Gastrocnemius medialis (tissue), 4 donors: ENCODE results near the gene PCDHA3. TPM values are rescaled to one million over a fixed set of nuclear protein-coding genes. Genes with fewer than 3 reads are reported as not detected.
"Not testable (repeated sequence)": the region's sequence is repeated elsewhere in the genome, so short reads cannot be mapped to it uniquely, and the experiment has no call there.

Source experiments
- ATAC-seq, 2 donors: fragments of 150-250 bp; one replicate each; pipeline ENCODE4 v1.9.1; 2016
- DNase-seq, 2 donors: peaks; one replicate each; pipeline ENCODE4 v3.0.0-alpha.2; 2019
- H3K27ac ChIP-seq, 4 donors: fragments of 200-600 bp; sonication (generic); 1 replicate in 1 of 4; 2 replicates in 3 of 4; pipeline ENCODE4 v1.5.1; 2016 to 2018; ENCODE audit warnings: mild to moderate bottlenecking in 2 of 4, moderate library complexity in 1 of 4
- H3K27me3 ChIP-seq, 3 donors: fragments of 200-600 bp; sonication (generic) in 2 of 3; 1 replicate in 1 of 3; 2 replicates in 2 of 3; pipeline versions ENCODE4 v1.5.1 to v1.6.0; 2016 to 2019; ENCODE audit warnings: mild to moderate bottlenecking in 1 of 3, moderate library complexity in 1 of 3
- H3K36me3 ChIP-seq, 2 donors: fragments of 200-600 bp; sonication (generic) in 1 of 2; one replicate each; pipeline ENCODE4 v1.5.1; 2017 to 2018
- H3K4me1 ChIP-seq, 2 donors: fragments of 200-600 bp; sonication (generic) in 1 of 2; one replicate each; pipeline ENCODE4 v1.5.1; 2016 to 2017; ENCODE audit warnings: mild to moderate bottlenecking in 2 of 2
- H3K4me3 ChIP-seq, 4 donors: fragments of 200-600 bp; sonication (generic) in 3 of 4; 1 replicate in 1 of 4; 2 replicates in 3 of 4; pipeline ENCODE4 v1.5.1; 2016 to 2019; ENCODE audit warnings: mild to moderate bottlenecking in 2 of 4
- H3K9me3 ChIP-seq, 3 donors: fragments of 200-600 bp; sonication (generic) in 2 of 3; 1 replicate in 1 of 3; 2 replicates in 2 of 3; pipeline ENCODE4 v1.5.1; 2016 to 2019
- CTCF ChIP-seq, 5 experiments: fragments of 450-650 bp in 3 of 5; fragments of 200-600 bp in 2 of 5; sonication (generic) in 2 of 5; IDR thresholded peaks in 4 of 5; conservative IDR thresholded peaks in 1 of 5; 1 replicate in 4 of 5; 2 replicates in 1 of 5; pipeline ENCODE4 v1.5.1; 2016 to 2019; ENCODE audit warnings: antibody characterized with exemption in 5 of 5, mild to moderate bottlenecking in 3 of 5, moderate library complexity in 3 of 5
- POLR2A ChIP-seq, 2 donors: fragments of 450-650 bp; IDR thresholded peaks; one replicate each; pipeline ENCODE4 v1.6.1; 2017; ENCODE audit warnings: antibody characterized with exemption in 2 of 2, mild to moderate bottlenecking in 2 of 2, moderate library complexity in 2 of 2
- in situ Hi-C, 4 donors: fragments of 200-750 bp; cut with MboI; loops; one replicate each; pipeline versions ENCODE4 v1.15.0 to v1.8.0; 2017; ENCODE audit warnings: low sequenced_read_pairs in 4 of 4
- intact Hi-C: fragments of 100-400 bp; cut with DNase I; formaldehyde crosslinking; loops from one replicate; pipeline ENCODE4 v1.15.1; 2023; ENCODE audit warnings: low total_unique reads
- total RNA-seq, 4 donors: library from RNA; depleted of rRNA; stranded (reverse); fragments of >200 nt; gene quantifications; one replicate each; pipeline versions ENCODE4 v1.1.0 to v1.2.3, GENCODE V29; 2016

The PCDHA3 gene
- total RNA-seq, 4 donors from 2014 or later, result 0.07 to 0.20 TPM; not detected in 2

- Histone ChIP-seq H3K4me3 (no peak within 1 kb of the TSS), H3K27me3 (peaks cover 0 to 6% (median 3%) of the 10 kb centered on the region in 3 donors), H3K36me3 (no peaks in the 10 kb centered on the region), H3K27ac (no peak within 1 kb of the TSS), H3K9me3 (peaks cover 0 to 9% (median 0%) of the 10 kb centered on the region in 3 donors), H3K4me1 (no peaks in the 10 kb centered on the region)
- DNase-seq (no peak), ATAC-seq (no peak)
- in situ Hi-C loops, result no loop called here
- TF ChIP-seq CTCF (IDR thresholded peaks at IDR 0.05 in 4 of 5, conservative IDR thresholded peaks at IDR 0.05 in 1 of 5) (no peak), POLR2A (IDR thresholded peaks at IDR 0.05) (no peak)
- intact Hi-C loops, result no loop called here
Measured at GRCh38 chr5:140840978-140841962, 40.4 kb downstream of the PCDHA3 start, which contains the start of gene PCDHA8. Gene PCDHA8 (plus strand): TSS chr5:140841187. CDS start chr5:140841322, 135 bp downstream.

GRCh38 chr5:140842798-140843733 lies 42.2 kb downstream of the PCDHA3 start:
- DNase-seq, result no peak
- Histone ChIP-seq H3K4me3 (no peak overlapping the region), H3K9me3 (peaks cover 0 to 10% (median 0%) of the 10 kb centered on the region in 3 donors), H3K36me3 (no peaks in the 10 kb centered on the region), H3K4me1 (no peaks in the 10 kb centered on the region), H3K27me3 (peaks cover 0 to 10% (median 6%) of the 10 kb centered on the region in 3 donors), H3K27ac (no peak overlapping the region)
- intact Hi-C loops (no loop called here), in situ Hi-C loops (no loop called here)
- TF ChIP-seq POLR2A (IDR thresholded peaks at IDR 0.05) (no peak), CTCF (IDR thresholded peaks at IDR 0.05 in 4 of 5, conservative IDR thresholded peaks at IDR 0.05 in 1 of 5) (no peak)
- no peak for ATAC-seq

GRCh38 chr5:140848139-140849102 lies 47.6 kb downstream of the PCDHA3 start, which contains the start of gene PCDHA9:
Gene PCDHA9 (plus strand): TSS chr5:140848382. CDS start chr5:140848496, 114 bp downstream.
- H3K36me3 ChIP-seq, H3K4me1 ChIP-seq, intact Hi-C loops, ATAC-seq, in situ Hi-C loops, H3K9me3 ChIP-seq, H3K27ac ChIP-seq, H3K4me3 ChIP-seq, DNase-seq: not testable (repeated sequence)
- H3K27me3 ChIP-seq, result peaks cover 4 to 18% (median 6%) of the 10 kb centered on the region in 3 donors

GRCh38 chr5:140849831-140850634 lies 49.2 kb downstream of the PCDHA3 start:
- DNase-seq, H3K36me3 ChIP-seq, H3K4me1 ChIP-seq, ATAC-seq, in situ Hi-C loops, H3K27ac ChIP-seq, intact Hi-C loops, H3K4me3 ChIP-seq, H3K9me3 ChIP-seq: not testable (repeated sequence)
- H3K27me3 ChIP-seq, result peaks cover 4 to 18% (median 6%) of the 10 kb centered on the region in 3 donors

Other genes with a start within 250 kb of the PCDHA3 start
- 10 to 100 TPM; 34.1 to 67.3 (median 40.6) TPM for gene SRA1, start 243.6 kb upstream of the PCDHA3 start, total RNA-seq
- gene APBB3, start 236.5 kb upstream of the PCDHA3 start, total RNA-seq, result 10 to 100 TPM in 2 of 4 donors, 1 to 10 TPM in 2; 4.1 to 12.5 (median 9.0) TPM
- 100 to 1,000 TPM in 2 of 4 donors, 10 to 100 TPM in 2; 71.7 to 152 (median 114) TPM for gene SLC35A4, start 236.2 kb upstream of the PCDHA3 start, total RNA-seq
- 10 to 100 TPM; 12.2 to 22.9 (median 16.1) TPM for gene CD14, start 167.9 kb upstream of the PCDHA3 start, total RNA-seq
- 10 to 100 TPM in 2 of 4 donors, 1 to 10 TPM in 2; 5.1 to 15.4 (median 9.5) TPM for gene TMCO6, start 161.6 kb upstream of the PCDHA3 start, total RNA-seq
- gene NDUFA2, start 153.4 kb upstream of the PCDHA3 start, total RNA-seq, result 100 to 1,000 TPM in 2 of 4 donors, 10 to 100 TPM in 2; 86.9 to 121 (median 102) TPM
- gene IK, start 153.2 kb upstream of the PCDHA3 start, total RNA-seq, result 100 to 1,000 TPM in 3 of 4 donors, 10 to 100 TPM in 1; 94.5 to 169 (median 143) TPM
- 10 to 100 TPM; 10.9 to 18.7 (median 15.1) TPM for gene WDR55, start 136.2 kb upstream of the PCDHA3 start, total RNA-seq
- 1 to 10 TPM in 2 of 4 donors, under 1 TPM in 1, not detected in 1; 0.20 to 5.0 (median 1.8) TPM for gene DND1, start 127.5 kb upstream of the PCDHA3 start, total RNA-seq
- gene HARS1, start 109.7 kb upstream of the PCDHA3 start, total RNA-seq, result 10 to 100 TPM; 38.2 to 72.9 (median 59.4) TPM
- gene HARS2, start 109.6 kb upstream of the PCDHA3 start, total RNA-seq, result 10 to 100 TPM; 25.2 to 36.0 (median 27.0) TPM
- 10 to 100 TPM; 44.2 to 56.5 (median 51.9) TPM for gene ZMAT2, start 100.6 kb upstream of the PCDHA3 start, total RNA-seq
- not detected for gene PCDHA1, start 14.9 kb upstream of the PCDHA3 start, total RNA-seq
- under 1 TPM in 1 of 4 donors, not detected in 3; 0.12 TPM for gene PCDHA2, start 6.2 kb upstream of the PCDHA3 start, total RNA-seq
- gene PCDHA4, start 6.0 kb downstream of the PCDHA3 start, total RNA-seq, result under 1 TPM in 2 of 4 donors, not detected in 2; 0.20 to 0.23 TPM
- gene PCDHA5, start 20.6 kb downstream of the PCDHA3 start, total RNA-seq, result not detected
- under 1 TPM in 2 of 4 donors, not detected in 2; 0.10 to 0.19 TPM for gene PCDHA6, start 26.9 kb downstream of the PCDHA3 start, total RNA-seq
- under 1 TPM in 2 of 4 donors, not detected in 2; 0.15 to 0.24 TPM for gene PCDHA7, start 33.2 kb downstream of the PCDHA3 start, total RNA-seq
- under 1 TPM in 1 of 4 donors, not detected in 3; 0.18 TPM for gene PCDHA8, start 40.1 kb downstream of the PCDHA3 start, total RNA-seq
- gene PCDHA9, start 47.3 kb downstream of the PCDHA3 start, total RNA-seq, result under 1 TPM in 2 of 4 donors, not detected in 2; 0.07 TPM
- under 1 TPM in 3 of 4 donors, not detected in 1; 0.05 to 0.15 (median 0.07) TPM for gene PCDHA10, start 54.8 kb downstream of the PCDHA3 start, total RNA-seq
- gene PCDHA11, start 67.9 kb downstream of the PCDHA3 start, total RNA-seq, result not detected
- under 1 TPM in 1 of 4 donors, not detected in 3; 0.05 TPM for gene PCDHA12, start 74.3 kb downstream of the PCDHA3 start, total RNA-seq
- gene PCDHA13, start 81.1 kb downstream of the PCDHA3 start, total RNA-seq, result not detected
- gene PCDHAC1, start 125.2 kb downstream of the PCDHA3 start, total RNA-seq, result under 1 TPM in 1 of 4 donors, not detected in 3; 0.13 TPM
- gene PCDHAC2, start 165.4 kb downstream of the PCDHA3 start, total RNA-seq, result under 1 TPM in 2 of 4 donors, not detected in 2; 0.03 to 0.13 TPM